K562 (cell line): Measurements from ENCODE around the gene UBQLN3. TPM values are rescaled to one million over a fixed set of nuclear protein-coding genes. Genes with fewer than 3 reads are reported as not detected.
A peak's percentile ranks its signal among the peaks of the same experiment; 100 is the strongest.

Experiments used
- ATAC-seq: fragments of 200-7000 bp; cut with Tn5 transposase; 3 replicates; pipeline ENCODE4 v1.9.1; 2020; ENCODE audit warnings: moderate library complexity
- BruUV-seq: library from RNA; stranded (reverse); fragments of 400-500 nt; replicated peaks from 2 replicates; lab custom pipeline; 2021; lab: Mats Ljungman, UMichigan
- CTCF ChIA-PET: fragments of 300-600 bp; formaldehyde crosslinking; extraction: SDS; loops from one replicate; lab custom pipeline; 2021; ENCODE audit warnings: low intra/inter-chr PET ratio; lab: Yijun Ruan, JAX
- POLR2A ChIA-PET: fragments of 300-600, 350-650 bp; sonication (Branson Sonifier 250); formaldehyde crosslinking; extraction: SDS; loops from one replicate; lab custom pipeline; 2021; ENCODE audit warnings: antibody characterized with exemption, inconsistent platforms; lab: Yijun Ruan, JAX
- DNase-seq, 4 experiments: peaks; one replicate each; pipeline versions ENCODE4 v3.0.0 to v3.0.0-alpha.2; 2011 to 2018; ENCODE audit warnings: low spot score in 3 of 4, mixed read lengths in 3 of 4; ENCODE audit errors: extremely low read depth in 1 of 4
- FAIRE-seq: peaks from 2 replicates; lab custom pipeline; 2011; peaks lifted over from hg19 to GRCh38; lab: Jason Lieb, UNC
- H2AFZ ChIP-seq: 2 replicates; pipeline ENCODE4 v1.6.0; 2011; ENCODE audit warnings: low read depth, low read length, control low read depth, inconsistent platforms
- H3K27ac ChIP-seq: fragments of 200-600 bp; 3 replicates; pipeline ENCODE4 v1.8.0; 2011; ENCODE audit warnings: low read depth, mild to moderate bottlenecking, control low read depth, inconsistent platforms, low read length, moderate library complexity, mixed read lengths; ENCODE audit errors: extremely low read depth
- H3K27me3 ChIP-seq, 2 experiments: fragments of 300-600 bp in 1 of 2; 2 replicates in 1 of 2; 3 replicates in 1 of 2; pipeline versions ENCODE4 v1.6.0 to v1.8.0; 2011; ENCODE audit warnings: inconsistent platforms in 2 of 2, low read length in 2 of 2, mild to moderate bottlenecking in 1 of 2, mixed read lengths in 1 of 2, moderate library complexity in 1 of 2; ENCODE audit not compliant: control insufficient read depth in 2 of 2, insufficient read depth in 2 of 2
- H3K36me3 ChIP-seq: fragments of 300-600 bp; 3 replicates; pipeline ENCODE4 v1.8.0; 2011; ENCODE audit warnings: mild to moderate bottlenecking, low read length, inconsistent platforms; ENCODE audit not compliant: control insufficient read depth, insufficient read depth
- H3K4me1 ChIP-seq, 2 experiments: fragments of 200-600 bp in 1 of 2; replicated peaks in 1 of 2; 2 replicates in 1 of 2; 3 replicates in 1 of 2; pipeline versions ENCODE4 v1.5.1 to v1.8.0; 2011; ENCODE audit warnings: inconsistent platforms in 2 of 2, low read length in 2 of 2, mild to moderate bottlenecking in 1 of 2, mixed read lengths in 1 of 2, moderate library complexity in 1 of 2; ENCODE audit not compliant: control insufficient read depth in 2 of 2, insufficient read depth in 2 of 2
- H3K4me2 ChIP-seq: 2 replicates; pipeline ENCODE4 v1.6.1; 2011; ENCODE audit warnings: low read length, control low read depth, inconsistent platforms, mixed read lengths; ENCODE audit not compliant: insufficient read depth
- H3K4me3 ChIP-seq: fragments of 200-600 bp; sonication (generic), shearing (Covaris generic); 2 replicates; pipeline ENCODE4 v1.5.1; 2016; ENCODE audit warnings: control low read depth, inconsistent platforms
- H3K79me2 ChIP-seq: fragments of 200-600 bp; 3 replicates; pipeline ENCODE4 v1.8.0; 2011; ENCODE audit warnings: low read length, inconsistent platforms; ENCODE audit not compliant: control insufficient read depth, insufficient read depth
- H3K9ac ChIP-seq, 2 experiments: 2 replicates each; pipeline versions ENCODE4 v1.6.0 to v1.6.1; 2011; ENCODE audit warnings: low read depth in 2 of 2, low read length in 2 of 2, control low read depth in 1 of 2, inconsistent platforms in 1 of 2, mild to moderate bottlenecking in 1 of 2, mixed read lengths in 1 of 2; ENCODE audit not compliant: insufficient read depth in 1 of 2
- H3K9me1 ChIP-seq: one replicate; pipeline ENCODE4 v1.6.0; 2011; ENCODE audit warnings: inconsistent platforms, mild to moderate bottlenecking, low read length, moderate library complexity; ENCODE audit not compliant: control insufficient read depth, insufficient read depth
- H3K9me3 ChIP-seq: replicated peaks from 2 replicates; pipeline ENCODE4 v1.5.1; 2011; ENCODE audit warnings: low read depth, low read length, inconsistent platforms; ENCODE audit not compliant: control insufficient read depth, insufficient read depth
- H4K20me1 ChIP-seq: replicated peaks from 2 replicates; pipeline ENCODE4 v1.6.1; 2011; ENCODE audit warnings: low read length, inconsistent platforms, mixed read lengths; ENCODE audit not compliant: control insufficient read depth, insufficient read depth
- KAT7 ChIP-seq: sonication (generic); formaldehyde crosslinking; IDR thresholded peaks from 2 replicates; pipeline ENCODE4 v1.8.0; 2022; ENCODE audit warnings: missing genetic modification reagents, mild to moderate bottlenecking, borderline replicate concordance
- MCM5 ChIP-seq: fragments of 450-650 bp; IDR thresholded peaks from 2 replicates; pipeline ENCODE4 v1.6.1; 2016; ENCODE audit warnings: low read depth
- MYC ChIP-seq, 2 experiments: fragments of 250-450 bp in 1 of 2; sonication (Bioruptor Pico) in 1 of 2; IDR thresholded peaks; 2 replicates each; pipeline versions ENCODE4 v1.5.1 to v1.6.1; 2012 to 2021; ENCODE audit warnings: low read depth in 2 of 2, borderline replicate concordance in 1 of 2, improper control_type of control experiment in 1 of 2, low read length in 1 of 2, mild to moderate bottlenecking in 1 of 2, moderate library complexity in 1 of 2
- PHF21A ChIP-seq: fragments of 450-650 bp; IDR thresholded peaks from 2 replicates; pipeline ENCODE4 v1.6.1; 2017; ENCODE audit warnings: low read depth, borderline replicate concordance
- TSC22D4 ChIP-seq: fragments of 450-650 bp; IDR thresholded peaks from 2 replicates; pipeline ENCODE4 v1.6.1; 2016; ENCODE audit warnings: missing genetic modification characterization, missing biosample characterization, control low read depth
- ZBTB8A ChIP-seq: fragments of 450-650 bp; IDR thresholded peaks from 2 replicates; pipeline ENCODE4 v1.6.1; 2018; ENCODE audit warnings: mild to moderate bottlenecking, moderate library complexity; ENCODE audit not compliant: partially characterized antibody
- ZC3H4 ChIP-seq: sonication (generic); formaldehyde crosslinking; IDR thresholded peaks from 2 replicates; pipeline ENCODE4 v1.9.0; 2021; ENCODE audit warnings: missing genetic modification reagents, borderline replicate concordance
- ZNF143 ChIP-seq: sonication (generic); formaldehyde crosslinking; IDR thresholded peaks from 2 replicates; pipeline ENCODE4 v1.9.0; 2022; ENCODE audit warnings: mild to moderate bottlenecking, missing genetic modification reagents
- ZNF24 ChIP-seq: fragments of 450-650 bp; IDR thresholded peaks from 2 replicates; pipeline ENCODE4 v1.6.1; 2016
- ZNF766 ChIP-seq: fragments of 200-800 bp; sonication (Bioruptor generic); conservative IDR thresholded peaks from 2 replicates; pipeline ENCODE4 v1.6.1; 2016; ENCODE audit warnings: missing genetic modification characterization, missing compliant biosample characterization
- WGBS: fragments of 100-300 bp; shearing (Covaris generic); methylation state at CpG from one replicate; pipeline ENCODE4 v1.1.6; 2016; ENCODE audit warnings: low coverage, mixed read lengths; ENCODE audit not compliant: insufficient coverage; ENCODE audit errors: missing lambda C conversion rate; 5-methylcytosine and 5-hydroxymethylcytosine counted together
- in situ Hi-C: fragments of 300-500 bp; cut with MboI; formaldehyde crosslinking; loops from 4 replicates; pipeline ENCODE4 v1.15.0; 2018; ENCODE audit warnings: inconsistent platforms, mixed read lengths
- intact Hi-C: fragments of 100-400 bp; cut with micrococcal nuclease; formaldehyde crosslinking; loops from 2 replicates; pipeline ENCODE4 v1.14.2; 2022
- polyA plus RNA-seq, 8 experiments: library from polyadenylated mRNA; depleted of rRNA in 4 of 8; stranded (reverse) in 5 of 8; unstranded in 3 of 8; fragments of >200 nt; fragmentation: Nextera tagmentation in 2 of 8; fragmentation: Illumina TruSeq in 1 of 8; extraction: Ambion mirVana in 2 of 8; extraction: Trizol in 1 of 8; gene quantifications; 2 replicates each; pipeline versions ENCODE4 v1.2.1 to v1.2.3, GENCODE V29; 2011 to 2014; ENCODE audit warnings: inconsistent platforms in 1 of 8, missing spikeins in 1 of 8
- total RNA-seq, 7 experiments: library from RNA; depleted of rRNA in 6 of 7; stranded (reverse); fragments of >200 nt in 6 of 7; fragmentation: Illumina TruSeq in 2 of 7; extraction: Trizol in 2 of 7; gene quantifications; 2 replicates each; pipeline versions ENCODE4 v1.2.1 to v1.2.3, GENCODE V29; 2011 to 2021; ENCODE audit warnings: low replicate concordance in 1 of 7

UBQLN3 gene
- total and polyA plus RNA-seq, 9 of the 15 experiments (the other 6 are each of a cell fraction or from before 2014, with no cell fraction given): 0.01 to 0.27 TPM; not detected in 7

DNA sequence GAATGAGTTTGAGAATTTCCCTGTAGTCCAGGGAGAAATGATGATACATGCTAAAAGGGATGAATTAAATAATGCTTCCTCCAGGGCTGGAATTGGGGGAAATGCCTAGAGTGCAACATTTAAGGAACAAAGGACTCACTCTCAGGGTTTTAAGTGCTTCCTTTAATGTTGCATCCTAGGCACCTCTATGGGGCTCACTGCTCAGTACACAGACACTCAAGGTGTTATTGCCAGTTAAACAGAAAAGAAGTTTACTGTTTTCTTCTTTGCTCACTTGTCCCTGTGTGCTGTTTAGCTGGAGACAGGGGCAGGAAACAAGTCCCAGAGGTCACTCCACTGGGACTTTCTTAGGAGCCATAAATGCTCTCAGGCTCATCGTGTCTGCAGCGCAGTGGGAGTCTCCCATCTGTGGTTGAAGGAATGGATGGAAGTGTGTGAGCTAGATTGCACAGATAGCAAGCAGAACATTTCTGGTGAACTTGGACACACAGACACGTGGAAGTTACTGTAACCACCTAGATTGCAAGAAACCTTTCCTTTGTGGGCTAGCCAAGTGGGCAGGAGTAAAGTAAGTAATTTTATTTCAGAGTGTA is 46.9 kb upstream of the UBQLN3 start:
- FAIRE-seq: no peak
- H3K9me3 ChIP-seq: no peaks in the 10 kb centered on the region
- in situ Hi-C loops: no loop called here
- CTCF ChIA-PET: no interaction called here
- intact Hi-C loops: loop anchor here (5.0 to 10.0 kb wide), 2 partner anchors 172 to 264 kb away; partner anchors contain the start of gene OR51M1
- 2% methylated on average over 3 of the region's 3 CpGs for WGBS
- no peak overlapping the region for H3K27ac ChIP-seq
- TF ChIP-seq MCM5 (no peak), ZBTB8A (no peak), ZNF766 (CRISPR knock-in tag) (peak; percentile 80), ZNF24 (no peak), MYC (IDR thresholded peaks at IDR 0.05; ENCODE audit: low read depth, low read length) (0 out of 2 replicates have a peak, but pooled peaks have one; percentile 15), MYC (CRISPR knock-in tag; IDR thresholded peaks at IDR 0.05; ENCODE audit: borderline replicate concordance, low read depth) (no peak), KAT7 (CRISPR knock-in tag) (no peak), ZNF143 (no peak), TSC22D4 (tag) (no peak), ZC3H4 (no peak), PHF21A (no peak)
- TF ChIP-seq, all 486 proteins: peak for 2
- ATAC-seq: peak; percentile 61
- DNase-seq: peak in 1 of 4 experiments; percentile 30
- no TSS peak for BruUV-seq
- Histone ChIP-seq H3K4me1 (peaks cover 0 to 8% of the 10 kb centered on the region in 2 experiments; a peak in 3 of 5 replicates), H3K4me2 (no peak overlapping the region), H3K79me2 (no peaks in the 10 kb centered on the region), H3K9me1 (no peaks in the 10 kb centered on the region), H3K27me3 (no peaks in the 10 kb centered on the region), H3K9ac (no peak overlapping the region), H3K4me3 (no peak overlapping the region), H2AFZ (peak overlapping the region; percentile 51), H3K36me3 (no peaks in the 10 kb centered on the region), H4K20me1 (no peaks in the 10 kb centered on the region)
- POLR2A ChIA-PET: interaction anchor here (0.6 kb wide), 1 partner anchor 15 kb away, joined by 3 read pairs; no protein-coding TSS in a partner anchor
